ENCODE measurements around the gene SRSF7. TPM values are rescaled to one million over a fixed set of nuclear protein-coding genes. Genes with fewer than 3 reads are reported as not detected.

The SRSF7 gene
- total RNA-seq, 1 experiment from 2014 or later = 299 TPM

GRCh38 chr2:38740851-38741731 lies 10.1 kb downstream of the SRSF7 start:
- CTCF ChIA-PET = interaction anchor here (0.6 to 2.0 kb wide), 5 partner anchors 140 to 162 kb away, joined by 3 to 11 read pairs (median 5); no protein-coding TSS in a partner anchor
- H3K27me3 Mint-ChIP-seq (ENCODE audit: low read depth) = peaks cover 3% of the 10 kb centered on the region; the same call in 1 of the 2 replicates
- peak overlapping the region; percentile 81 for H3K27ac Mint-ChIP-seq
- H3K36me3 Mint-ChIP-seq = peaks cover 57% of the 10 kb centered on the region
- TF ChIP-seq, protein P1, sequence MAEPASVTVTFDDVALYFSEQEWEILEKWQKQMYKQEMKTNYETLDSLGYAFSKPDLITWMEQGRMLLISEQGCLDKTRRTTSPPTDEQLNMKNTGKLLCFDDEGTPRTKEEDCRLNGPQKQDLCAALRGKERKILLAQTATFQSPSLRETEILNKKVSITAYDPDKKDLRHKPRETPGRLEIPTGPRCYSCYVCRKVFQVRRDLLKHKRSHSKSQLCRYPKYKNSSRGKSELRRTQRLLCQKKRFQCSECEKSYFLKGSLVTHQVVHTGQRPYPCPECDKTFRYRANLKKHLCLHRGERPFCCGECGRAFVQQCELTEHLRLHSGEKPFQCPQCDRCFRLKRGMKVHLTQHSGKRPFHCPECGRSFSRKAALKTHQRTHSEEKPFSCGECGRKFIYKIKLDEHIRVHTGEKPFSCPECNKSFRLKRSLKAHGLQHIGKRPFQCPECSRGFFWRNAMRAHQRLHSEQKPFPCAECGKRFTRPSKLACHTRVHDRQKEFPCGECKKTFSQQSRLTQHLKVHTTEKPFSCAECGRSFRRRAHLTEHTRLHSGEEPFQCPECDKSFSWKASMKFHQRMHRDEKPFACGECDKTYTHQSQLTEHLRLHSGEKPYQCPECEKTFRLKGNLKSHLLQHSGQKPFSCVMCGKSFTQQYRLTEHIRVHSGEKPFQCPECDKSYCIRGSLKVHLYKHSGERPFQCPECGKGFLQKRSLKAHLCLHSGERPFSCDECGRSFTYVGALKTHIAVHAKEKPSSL (CRISPR knock-in tag; conservative IDR thresholded peaks at IDR 0.05) = 0 out of 2 replicates have a peak, but pooled peaks have one; percentile 28
- TF ChIP-seq, protein P2, sequence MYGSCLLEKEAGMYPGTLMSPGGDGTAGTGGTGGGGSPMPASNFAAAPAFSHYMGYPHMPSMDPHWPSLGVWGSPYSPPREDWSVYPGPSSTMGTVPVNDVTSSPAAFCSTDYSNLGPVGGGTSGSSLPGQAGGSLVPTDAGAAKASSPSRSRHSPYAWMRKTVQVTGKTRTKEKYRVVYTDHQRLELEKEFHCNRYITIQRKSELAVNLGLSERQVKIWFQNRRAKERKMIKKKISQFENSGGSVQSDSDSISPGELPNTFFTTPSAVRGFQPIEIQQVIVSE (CRISPR knock-in tag; IDR thresholded peaks at IDR 0.05; ENCODE audit: borderline replicate concordance) = no peak
- TF ChIP-seq ZNF317 (CRISPR knock-in tag; IDR thresholded peaks at IDR 0.05; ENCODE audit: borderline replicate concordance, low read depth) = no peak
- TF ChIP-seq NFATC4 (CRISPR knock-in tag; IDR thresholded peaks at IDR 0.05) = 0 out of 2 replicates have a peak, but pooled peaks have one; percentile 16
- no peak for TF ChIP-seq TCF7 (CRISPR knock-in tag; IDR thresholded peaks at IDR 0.05; ENCODE audit: low read depth)
- TF ChIP-seq CTCF (IDR thresholded peaks at IDR 0.05) = peak; percentile 67
- H3K9me3 Mint-ChIP-seq = peaks cover 15% of the 10 kb centered on the region
- ATAC-seq = peak; percentile 22
- H3K4me1 Mint-ChIP-seq = peaks cover 22% of the 10 kb centered on the region
- POLR2A ChIA-PET = interaction anchor here (0.6 to 1.1 kb wide), 2 partner anchors 10 to 383 kb away, joined by 3 to 9 read pairs; partner anchors contain the start of gene SRSF7
- H3K4me3 Mint-ChIP-seq = no peak overlapping the region
- no peak for DNase-seq (ENCODE audit: low spot score)

GRCh38 chr2:38739524-38739923 lies 11.6 kb downstream of the SRSF7 start:
- Mint-ChIP-seq H3K9me3 (peaks cover 15% of the 10 kb centered on the region), H3K4me1 (peaks cover 22% of the 10 kb centered on the region), H3K27me3 (ENCODE audit: low read depth) (peaks cover 3% of the 10 kb centered on the region; the same call in 1 of the 2 replicates), H3K27ac (no peak overlapping the region), H3K36me3 (peaks cover 41% of the 10 kb centered on the region), H3K4me3 (no peak overlapping the region)
- ChIA-PET POLR2A (no interaction called here), CTCF (interaction anchor here (0.6 to 1.0 kb wide), 2 partner anchors 136 to 192 kb away, joined by 3 read pairs; no protein-coding TSS in a partner anchor)
- DNase-seq (ENCODE audit: low spot score) = no peak
- TF ChIP-seq ZNF317 (CRISPR knock-in tag; IDR thresholded peaks at IDR 0.05; ENCODE audit: borderline replicate concordance, low read depth) (peak; percentile 99), RELA (CRISPR knock-in tag; IDR thresholded peaks at IDR 0.05; ENCODE audit: borderline replicate concordance) (no peak)
- no peak for ATAC-seq

GRCh38 chr2:38737925-38738324 lies 13.2 kb downstream of the SRSF7 start:
- Mint-ChIP-seq H3K36me3 (peaks cover 35% of the 10 kb centered on the region), H3K9me3 (peaks cover 15% of the 10 kb centered on the region)
- ATAC-seq = no peak
- no peak for TF ChIP-seq HMGA2 (CRISPR knock-in tag; IDR thresholded peaks at IDR 0.05)
- TF ChIP-seq ZNF138 (CRISPR knock-in tag; conservative IDR thresholded peaks at IDR 0.05) = no peak
- no peak for TF ChIP-seq JAZF1 (CRISPR knock-in tag; IDR thresholded peaks at IDR 0.05)
- no peak for TF ChIP-seq EMX1 (CRISPR knock-in tag; IDR thresholded peaks at IDR 0.05)
- no peak for TF ChIP-seq NFATC4 (CRISPR knock-in tag; IDR thresholded peaks at IDR 0.05)
- TF ChIP-seq TEAD1 (CRISPR knock-in tag; IDR thresholded peaks at IDR 0.05) = no peak
- TF ChIP-seq TEAD4 (CRISPR knock-in tag; IDR thresholded peaks at IDR 0.05) = no peak
- no peak for TF ChIP-seq MAX (CRISPR knock-in tag; IDR thresholded peaks at IDR 0.05)
- TF ChIP-seq ZNF281 (CRISPR knock-in tag; IDR thresholded peaks at IDR 0.05) = no peak
- no peak for TF ChIP-seq ZBTB21 (CRISPR knock-in tag; IDR thresholded peaks at IDR 0.05; ENCODE audit: borderline replicate concordance)
- no peak for TF ChIP-seq ZSCAN18 (CRISPR knock-in tag; IDR thresholded peaks at IDR 0.05)
- TF ChIP-seq SMAD4 (CRISPR knock-in tag; IDR thresholded peaks at IDR 0.05) = no peak
- no peak for TF ChIP-seq FOXP1 (CRISPR knock-in tag; IDR thresholded peaks at IDR 0.05; ENCODE audit: borderline replicate concordance)

More at GRCh38 chr2:38737925-38738324, 13.2 kb downstream of the SRSF7 start:
- Mint-ChIP-seq H3K27me3 (ENCODE audit: low read depth) (peaks cover 3% of the 10 kb centered on the region; the same call in 1 of the 2 replicates), H3K4me1 (peaks cover 22% of the 10 kb centered on the region), H3K27ac (peak overlapping the region; percentile 85), H3K4me3 (no peak overlapping the region)
- ChIA-PET POLR2A (interaction anchor here (2.7 kb wide), 1 partner anchor 13 kb away, joined by 16 read pairs; the partner anchor contains the start of gene SRSF7), CTCF (interaction anchor here (0.5 to 3.4 kb wide), 7 partner anchors 11 to 264 kb away, joined by 3 to 13 read pairs (median 3); no protein-coding TSS in a partner anchor)
- DNase-seq (ENCODE audit: low spot score) = no peak

All from WTC11 (cell line).